HG02970 (cell line): ENCODE measurements around the gene TMEM44.
"Not testable (repeated sequence)": the region's sequence is repeated elsewhere in the genome, so short reads cannot be mapped to it uniquely, and the experiment has no call there.

ENCODE experiments used
- ATAC-seq: cut with Tn5 transposase; IDR thresholded peaks from one replicate; pipeline ENCODE4 v1.9.1; 2021; ENCODE audit warnings: mild to moderate bottlenecking, moderate library complexity, moderate number of reproducible peaks; ENCODE audit not compliant: unreplicated experiment, low FRiP score

The TMEM44 gene

GRCh38 chr3:194560047-194560446, 73.2 kb downstream of the TMEM44 start:
- ATAC-seq, result no peak

- ATAC-seq, result no peak
Measured at GRCh38 chr3:194559530-194559929, 73.7 kb downstream of the TMEM44 start.

- no peak for ATAC-seq
Measured at GRCh38 chr3:194556086-194557056, 76.8 kb downstream of the TMEM44 start.

- no peak for ATAC-seq
Measured at GRCh38 chr3:194555175-194556062, 77.8 kb downstream of the TMEM44 start.

GRCh38 chr3:194554473-194555123, 78.6 kb downstream of the TMEM44 start:
- ATAC-seq, result no peak

- no peak for ATAC-seq
Measured at GRCh38 chr3:194552327-194552949, 80.8 kb downstream of the TMEM44 start.

- no peak for ATAC-seq
Measured at GRCh38 chr3:194549853-194550252, 83.4 kb downstream of the TMEM44 start.

- no peak for ATAC-seq
Measured at GRCh38 chr3:194548346-194549321, 84.6 kb downstream of the TMEM44 start.

- ATAC-seq, result no peak
Measured at GRCh38 chr3:194547042-194547441, 86.2 kb downstream of the TMEM44 start.

- ATAC-seq, result not testable (repeated sequence)
Measured at GRCh38 chr3:194545538-194545937, 87.7 kb downstream of the TMEM44 start.

GRCh38 chr3:194543550-194543949, 89.7 kb downstream of the TMEM44 start:
- no peak for ATAC-seq

GRCh38 chr3:194541483-194541882, 91.7 kb downstream of the TMEM44 start:
- ATAC-seq, result no peak

- ATAC-seq, result no peak
Measured at GRCh38 chr3:194540274-194540905, 92.8 kb downstream of the TMEM44 start.

GRCh38 chr3:194539498-194539897, 93.7 kb downstream of the TMEM44 start:
- ATAC-seq, result no peak

- no peak for ATAC-seq
Measured at GRCh38 chr3:194537732-194538247, 95.4 kb downstream of the TMEM44 start.
